ENCODE data around the gene ACOD1. TPM values are rescaled to one million over a fixed set of nuclear protein-coding genes. Genes with fewer than 3 reads are reported as not detected.

Gene ACOD1
- total RNA-seq, 1 experiment from 2014 or later = not detected

GRCh38 chr13:76967031-76967430 is 18.7 kb downstream of the ACOD1 start:
- BruUV-seq (replicated peaks) = no TSS peak
- Mint-ChIP-seq H3K4me3 (ENCODE audit: unreplicated experiment) (peak overlapping the region; percentile 2), H3K9me3 (ENCODE audit: unreplicated experiment) (no peaks in the 10 kb centered on the region), H3K27ac (ENCODE audit: unreplicated experiment) (no peak overlapping the region), H3K36me3 (ENCODE audit: insufficient read depth, unreplicated experiment) (no peaks in the 10 kb centered on the region), H3K27me3 (ENCODE audit: insufficient read depth, unreplicated experiment) (no peaks in the 10 kb centered on the region), H3K4me1 (ENCODE audit: low read depth, unreplicated experiment) (peaks cover 21% of the 10 kb centered on the region)
- Histone ChIP-seq H3K4me3 (ENCODE audit: low read depth, low read length) (no peak overlapping the region), H3K36me3 (ENCODE audit: control insufficient read depth, insufficient read depth, low read length) (no peaks in the 10 kb centered on the region), H3K27me3 (replicated peaks; ENCODE audit: control insufficient read depth, insufficient read depth, low read length) (no peaks in the 10 kb centered on the region), H3K4me1 (peaks cover 43% of the 10 kb centered on the region), H3K9me3 (no peaks in the 10 kb centered on the region; the same call in 1 of the 2 replicates)
- ChIA-PET CTCF (no interaction called here), POLR2A (no interaction called here)
- peak in 1 of 2 experiments; percentile 53 for DNase-seq
- TF ChIP-seq CTCF (IDR thresholded peaks at IDR 0.05; ENCODE audit: insufficient read depth in 1 of 2, low read depth in 1 of 2, low read length in 1 of 2, severe bottlenecking in 1 of 2, unreplicated experiment in 1 of 2) = no peak
- intact Hi-C loops (cut with micrococcal nuclease; ENCODE audit: unreplicated experiment) = loop anchor here (1.0 kb wide), 1 partner anchor 13 kb away; no protein-coding TSS in a partner anchor

- CTCF ChIA-PET = no interaction called here
- intact Hi-C loops (cut with micrococcal nuclease; ENCODE audit: unreplicated experiment) = no loop called here
- peaks cover 21% of the 10 kb centered on the region for H3K4me1 Mint-ChIP-seq (ENCODE audit: low read depth, unreplicated experiment)
Observed at GRCh38 chr13:76968041-76968440, 19.7 kb downstream of the ACOD1 start.

More at GRCh38 chr13:76968041-76968440, 19.7 kb downstream of the ACOD1 start:
- no peak for DNase-seq
- Histone ChIP-seq H3K27me3 (replicated peaks; ENCODE audit: control insufficient read depth, insufficient read depth, low read length) (no peaks in the 10 kb centered on the region), H3K9me3 (no peaks in the 10 kb centered on the region), H3K36me3 (ENCODE audit: control insufficient read depth, insufficient read depth, low read length) (no peaks in the 10 kb centered on the region), H3K4me1 (peaks cover 43% of the 10 kb centered on the region), H3K4me3 (ENCODE audit: low read depth, low read length) (no peak overlapping the region)
- no peaks in the 10 kb centered on the region for H3K9me3 Mint-ChIP-seq (ENCODE audit: unreplicated experiment)
- no TSS peak for BruUV-seq (replicated peaks)
- no peak overlapping the region for H3K27ac Mint-ChIP-seq (ENCODE audit: unreplicated experiment)
- POLR2A ChIA-PET = no interaction called here
- no peaks in the 10 kb centered on the region for H3K27me3 Mint-ChIP-seq (ENCODE audit: insufficient read depth, unreplicated experiment)
- H3K4me3 Mint-ChIP-seq (ENCODE audit: unreplicated experiment) = no peak overlapping the region
- no peaks in the 10 kb centered on the region for H3K36me3 Mint-ChIP-seq (ENCODE audit: insufficient read depth, unreplicated experiment)
- TF ChIP-seq CTCF (IDR thresholded peaks at IDR 0.05; ENCODE audit: insufficient read depth in 1 of 2, low read depth in 1 of 2, low read length in 1 of 2, severe bottlenecking in 1 of 2, unreplicated experiment in 1 of 2) = no peak

Measured in Caco-2 (cell line).